Suppressor macrophage (primary cell): ENCODE results near the gene MAGI1.
"Not testable (repeated sequence)": the region's sequence is repeated elsewhere in the genome, so short reads cannot be mapped to it uniquely, and the experiment has no call there.

Source experiments
- DNase-seq, 4 experiments: peaks; one replicate each; pipeline ENCODE4 v3.0.0-alpha.2; 2020 to 2022

The MAGI1 gene

DNA sequence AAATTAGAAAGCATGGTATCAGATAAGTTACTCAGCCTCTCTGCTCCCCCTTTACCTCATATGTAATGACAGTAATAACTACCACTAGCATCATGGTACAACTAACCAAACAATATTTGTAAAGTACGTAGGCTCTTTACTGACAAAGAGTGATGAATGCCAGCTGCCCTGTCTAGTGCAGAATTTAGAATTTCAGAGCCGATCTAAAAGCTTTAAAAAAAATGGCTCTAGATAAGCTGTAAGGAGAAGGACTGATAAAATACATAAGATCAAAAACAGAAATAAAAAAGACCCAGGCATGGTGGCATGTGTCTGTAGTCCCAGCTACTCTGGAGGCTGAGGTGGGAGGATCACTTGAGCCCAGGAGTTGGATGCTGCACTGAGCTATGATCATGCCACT is 424.1 kb downstream of the MAGI1 start:
- DNase-seq, result no peak

DNA sequence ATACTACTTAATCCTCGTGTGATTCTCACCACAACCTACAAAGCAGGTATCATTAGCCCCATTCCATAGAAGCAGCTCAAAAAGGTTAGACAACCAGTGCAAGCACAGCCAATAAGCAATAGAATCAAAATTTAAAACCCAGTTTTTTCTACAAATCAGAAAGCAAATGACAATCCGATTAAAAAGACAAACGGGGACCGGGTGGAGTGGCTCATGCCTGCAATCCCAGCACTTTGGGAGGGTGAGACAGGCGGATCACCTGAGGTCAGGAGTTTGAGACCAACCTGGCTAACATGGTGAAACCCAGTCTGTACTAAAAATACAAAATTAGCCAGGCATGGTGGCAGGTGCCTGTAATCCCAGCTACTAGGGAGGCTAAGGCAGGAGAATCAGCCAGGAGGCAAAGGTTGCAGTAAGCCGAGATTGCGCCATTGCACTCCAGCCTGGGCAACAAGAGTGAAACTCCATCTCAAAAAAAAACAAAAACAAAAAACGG is 430.7 kb downstream of the MAGI1 start:
- not testable (repeated sequence) for DNase-seq

DNA sequence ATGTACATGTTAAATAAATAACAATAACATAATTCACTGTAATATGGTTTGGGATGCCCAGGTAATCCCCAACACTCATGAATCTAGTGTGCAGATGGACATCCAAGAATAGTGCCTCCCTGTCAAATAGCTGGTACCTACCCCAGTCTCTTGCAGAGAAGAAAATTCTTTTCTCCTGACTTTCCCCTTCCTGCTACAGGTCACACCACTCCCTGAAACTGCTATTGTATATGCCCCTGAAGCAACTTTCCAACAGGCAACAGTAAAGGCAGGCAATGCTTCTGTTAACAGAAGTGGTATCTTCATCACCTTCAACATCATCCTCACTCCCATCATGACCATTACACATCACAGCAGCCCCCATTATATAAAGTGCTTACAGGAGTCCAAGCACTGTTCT is 431.6 kb downstream of the MAGI1 start:
- DNase-seq, result no peak

DNA sequence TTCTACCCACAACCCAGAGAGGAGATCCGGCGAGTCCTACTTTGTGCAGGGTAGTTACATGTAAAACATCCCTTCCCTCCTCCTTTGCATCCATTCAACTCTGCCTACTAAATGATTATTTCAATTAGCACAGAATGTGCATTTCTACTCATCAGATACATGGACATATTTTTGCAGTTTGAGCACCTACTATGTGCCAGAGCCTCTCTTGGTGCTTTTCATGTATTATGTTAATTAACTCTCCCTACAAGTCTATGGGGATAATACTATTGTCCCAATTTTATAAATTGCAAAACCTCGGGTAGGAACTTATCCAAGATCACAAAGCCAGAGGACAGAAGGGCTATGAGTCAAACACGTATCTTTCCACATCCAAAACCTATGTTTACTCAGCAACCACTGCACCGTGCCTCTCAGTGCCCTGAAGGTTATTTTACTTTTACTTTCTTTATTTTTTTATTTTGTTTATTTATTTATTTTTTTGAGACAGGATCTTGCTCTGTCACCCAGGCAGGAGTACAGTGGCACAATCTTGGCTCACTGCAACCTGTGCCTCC is 432.8 kb downstream of the MAGI1 start:
- DNase-seq, result no peak

GRCh38 chr3:65604863-65605526 is 433.7 kb downstream of the MAGI1 start:
- DNase-seq, result no peak

DNA sequence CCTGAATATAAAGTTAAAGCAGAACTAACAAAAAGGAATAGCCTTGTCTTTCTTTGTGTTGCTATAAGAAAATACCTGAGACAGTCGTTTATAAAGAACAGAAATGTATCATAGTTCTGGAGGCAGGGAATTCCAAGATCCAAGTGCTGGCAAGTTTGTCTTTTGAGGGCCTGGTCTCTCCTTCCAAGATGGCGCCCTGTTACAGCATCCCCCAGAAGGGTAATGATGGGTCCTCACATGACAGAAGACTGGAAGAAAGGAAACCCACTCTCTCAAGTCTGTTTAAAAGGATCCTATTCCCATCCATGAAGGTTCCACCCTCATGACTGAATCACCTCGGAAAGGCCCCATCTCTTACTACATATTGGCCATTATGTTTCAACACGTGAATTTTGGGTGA is 435.1 kb downstream of the MAGI1 start:
- DNase-seq, result no peak

DNA sequence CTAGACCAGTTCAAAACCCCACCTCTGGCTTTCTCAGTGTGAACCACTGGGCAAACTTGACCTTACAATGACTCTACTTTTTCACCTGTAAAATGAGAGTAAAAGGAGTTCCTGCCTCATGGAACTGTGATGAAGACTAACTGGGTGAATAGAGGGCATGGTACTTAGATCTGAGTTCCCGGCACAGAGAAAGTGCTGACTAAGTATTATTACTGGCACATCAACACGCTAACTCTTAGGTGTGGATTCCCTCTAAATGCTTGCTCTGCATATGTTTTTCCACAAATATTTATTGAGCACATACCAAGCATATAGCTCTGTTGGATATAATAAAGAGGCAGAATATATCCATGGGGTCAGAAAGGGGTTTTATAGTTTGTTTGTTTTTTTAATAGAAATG is 437.8 kb downstream of the MAGI1 start:
- no peak for DNase-seq

GRCh38 chr3:65597952-65598413 is 440.7 kb downstream of the MAGI1 start:
- no peak for DNase-seq

- no peak for DNase-seq
Observed at GRCh38 chr3:65597226-65597951, 441.3 kb downstream of the MAGI1 start.

GRCh38 chr3:65596571-65597225 is 442.0 kb downstream of the MAGI1 start:
- no peak for DNase-seq

GRCh38 chr3:65596029-65596300 is 442.8 kb downstream of the MAGI1 start:
- DNase-seq, result no peak

- DNase-seq, result no peak
Observed at GRCh38 chr3:65595222-65596028, 443.3 kb downstream of the MAGI1 start.

DNA sequence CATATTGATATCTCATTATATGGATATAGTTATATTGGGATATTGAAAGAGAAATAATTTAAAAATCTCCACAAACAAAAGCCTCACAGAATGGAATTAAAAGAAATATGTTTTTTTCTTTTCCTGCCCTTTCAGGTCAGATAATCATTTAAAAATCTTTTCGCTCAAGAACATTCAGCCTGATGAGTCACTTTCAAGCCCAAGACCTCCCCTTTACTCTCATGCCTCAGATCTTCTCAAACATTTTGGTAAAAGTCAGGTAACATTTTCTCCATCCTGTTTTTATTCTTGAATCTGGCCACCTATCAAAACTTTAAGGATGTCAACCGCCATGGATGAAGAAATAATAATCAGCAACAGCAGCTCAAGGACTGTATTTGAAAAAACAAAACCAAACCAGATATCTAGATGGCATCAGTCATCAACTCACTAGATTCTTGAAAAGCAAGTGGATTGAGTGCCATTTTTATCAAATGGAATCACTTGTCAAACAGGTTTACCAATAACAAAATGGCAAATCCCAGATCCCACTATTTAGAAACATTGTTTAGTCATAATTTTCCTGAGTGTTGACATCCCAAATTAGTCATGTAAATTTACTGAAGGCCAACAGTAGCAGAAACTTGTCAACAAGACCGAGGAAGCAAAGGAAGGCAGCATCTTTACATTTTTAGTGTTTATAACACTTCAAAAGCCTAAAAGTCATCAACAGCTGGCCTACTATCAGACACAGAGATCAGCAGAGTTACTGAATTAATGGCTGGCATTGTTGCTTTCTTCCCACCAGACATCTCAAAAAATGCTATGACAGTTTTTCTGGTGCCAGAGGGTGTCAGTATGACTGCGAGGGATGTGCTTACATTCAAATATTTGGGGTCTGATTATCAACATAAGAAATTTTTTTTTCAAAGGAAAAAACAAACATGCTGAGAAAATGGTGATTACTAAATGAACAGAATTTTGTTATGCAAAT is 444.7 kb downstream of the MAGI1 start:
- no peak for DNase-seq

- no peak for DNase-seq
Observed at GRCh38 chr3:65591313-65591712, 447.4 kb downstream of the MAGI1 start.

DNA sequence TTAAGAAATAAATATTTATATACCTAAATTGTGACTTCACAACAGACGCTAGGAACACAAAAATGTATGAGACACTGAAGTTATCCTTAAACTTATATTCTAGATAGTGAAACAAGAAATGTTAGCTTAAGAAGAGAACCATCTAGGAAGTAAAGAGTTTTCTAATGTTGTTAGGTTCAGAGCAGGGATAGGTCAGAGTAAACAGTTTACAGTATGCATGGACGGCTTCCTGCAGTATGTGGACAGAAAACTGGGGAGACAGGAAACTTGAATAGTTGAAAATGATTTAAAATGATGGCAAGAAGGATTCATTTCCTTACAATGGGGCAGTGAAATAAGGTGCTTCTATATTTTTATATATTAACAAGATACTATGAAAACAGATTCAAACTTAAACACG is 449.8 kb downstream of the MAGI1 start:
- no peak for DNase-seq

- DNase-seq, result no peak
Observed at GRCh38 chr3:65587650-65588439, 450.9 kb downstream of the MAGI1 start.

GRCh38 chr3:65584913-65585312 is 453.8 kb downstream of the MAGI1 start:
- DNase-seq, result no peak

- DNase-seq, result no peak
Observed at GRCh38 chr3:65584002-65584401, 454.7 kb downstream of the MAGI1 start.

DNA sequence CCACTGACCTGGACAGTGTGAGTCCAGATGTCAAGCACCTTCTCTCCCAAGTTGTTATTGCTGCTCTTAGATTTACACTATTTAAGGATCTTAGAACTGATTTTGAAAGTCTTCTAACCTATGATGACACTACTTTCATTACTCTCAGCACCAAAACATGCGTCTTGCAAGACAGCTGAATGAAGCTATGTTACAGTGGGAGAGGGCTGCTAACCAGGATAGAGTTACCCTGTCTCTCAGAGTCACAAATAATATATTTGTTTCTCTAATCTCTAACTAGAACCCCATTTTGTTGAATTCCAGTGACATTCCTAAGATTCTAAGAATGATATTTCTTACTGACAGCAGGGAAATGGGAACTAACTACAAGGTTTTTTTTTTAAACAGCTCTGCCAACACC is 455.5 kb downstream of the MAGI1 start:
- DNase-seq, result no peak

DNA sequence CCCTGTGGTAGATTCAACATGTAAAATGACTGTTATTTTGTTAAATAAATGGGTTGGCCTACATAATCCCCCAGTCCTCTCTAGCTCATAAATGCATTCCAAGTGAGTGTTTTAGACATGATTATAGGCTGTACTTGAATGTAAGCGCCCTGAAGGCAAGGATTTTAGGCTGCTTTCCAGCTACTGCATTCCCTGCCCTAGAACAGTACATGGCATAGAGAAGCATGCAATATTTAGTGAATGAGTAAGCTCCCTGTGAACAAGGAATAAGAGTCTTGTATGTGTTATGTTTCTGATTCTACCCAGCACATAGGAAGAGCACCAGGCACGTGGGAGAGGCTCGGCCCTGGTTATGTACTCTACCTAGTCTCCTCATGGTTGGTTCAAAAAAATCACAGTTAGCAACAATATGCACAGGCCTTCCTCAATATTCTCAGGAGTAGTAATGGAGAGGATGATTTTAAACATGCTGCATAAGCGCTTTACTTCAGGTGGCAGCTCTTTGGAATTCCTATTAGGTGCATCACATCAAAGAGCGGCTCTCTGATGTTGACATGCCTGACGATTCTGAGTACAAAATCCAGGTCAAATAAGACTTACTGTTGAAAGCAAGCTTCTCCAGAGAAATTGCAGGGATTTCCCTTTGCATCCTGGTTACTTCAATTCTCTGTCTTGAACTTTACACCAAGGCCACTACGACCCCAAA is 456.6 kb downstream of the MAGI1 start:
- DNase-seq, result no peak
